ENCODE data around the gene SLC6A3. TPM values are rescaled to one million over a fixed set of nuclear protein-coding genes. Genes with fewer than 3 reads are reported as not detected.

Gene SLC6A3
- total and polyA plus RNA-seq, 2 of the 13 experiments (the other 11 are each of a cell fraction or from before 2014, with no cell fraction given) = 0.01 TPM; not detected in 1

DNA sequence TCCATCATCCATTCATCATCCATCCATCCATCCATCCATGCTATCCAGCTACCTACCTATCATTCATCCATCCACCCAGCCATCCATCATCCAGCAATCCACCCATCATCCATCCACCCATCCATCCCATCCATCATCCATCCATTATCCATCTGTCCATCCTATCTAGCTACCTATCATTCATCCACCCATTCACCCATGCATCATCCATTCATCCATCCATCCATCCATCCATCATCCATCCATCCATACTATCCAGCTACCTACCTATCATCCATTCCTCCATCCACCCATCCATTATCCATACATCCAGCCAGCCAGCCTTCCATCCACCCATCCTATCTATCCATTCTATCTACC, 26.3 kb downstream of the SLC6A3 start:
- H3K36me3 ChIP-seq (replicated peaks in 1 of 2; ENCODE audit: control insufficient read depth in 1 of 2, insufficient read depth in 2 of 2, low read length in 2 of 2) = no peaks in the 10 kb centered on the region
- BruUV-seq (replicated peaks) = no TSS peak
- no peak overlapping the region for H3K9ac ChIP-seq (ENCODE audit: insufficient read depth, low read depth, low read length)
- intact Hi-C loops (cut with micrococcal nuclease; ENCODE audit: unreplicated experiment) (no loop called here), in situ Hi-C loops (cut with HindIII; ENCODE audit: extremely low pct_ligation_motif_present, low pct_unique_long_range_greater_than_20kb) (no loop called here)
- no peak for TF ChIP-seq RCOR2 (CRISPR knock-in tag; IDR thresholded peaks at IDR 0.05)
- TF ChIP-seq, protein P1, sequence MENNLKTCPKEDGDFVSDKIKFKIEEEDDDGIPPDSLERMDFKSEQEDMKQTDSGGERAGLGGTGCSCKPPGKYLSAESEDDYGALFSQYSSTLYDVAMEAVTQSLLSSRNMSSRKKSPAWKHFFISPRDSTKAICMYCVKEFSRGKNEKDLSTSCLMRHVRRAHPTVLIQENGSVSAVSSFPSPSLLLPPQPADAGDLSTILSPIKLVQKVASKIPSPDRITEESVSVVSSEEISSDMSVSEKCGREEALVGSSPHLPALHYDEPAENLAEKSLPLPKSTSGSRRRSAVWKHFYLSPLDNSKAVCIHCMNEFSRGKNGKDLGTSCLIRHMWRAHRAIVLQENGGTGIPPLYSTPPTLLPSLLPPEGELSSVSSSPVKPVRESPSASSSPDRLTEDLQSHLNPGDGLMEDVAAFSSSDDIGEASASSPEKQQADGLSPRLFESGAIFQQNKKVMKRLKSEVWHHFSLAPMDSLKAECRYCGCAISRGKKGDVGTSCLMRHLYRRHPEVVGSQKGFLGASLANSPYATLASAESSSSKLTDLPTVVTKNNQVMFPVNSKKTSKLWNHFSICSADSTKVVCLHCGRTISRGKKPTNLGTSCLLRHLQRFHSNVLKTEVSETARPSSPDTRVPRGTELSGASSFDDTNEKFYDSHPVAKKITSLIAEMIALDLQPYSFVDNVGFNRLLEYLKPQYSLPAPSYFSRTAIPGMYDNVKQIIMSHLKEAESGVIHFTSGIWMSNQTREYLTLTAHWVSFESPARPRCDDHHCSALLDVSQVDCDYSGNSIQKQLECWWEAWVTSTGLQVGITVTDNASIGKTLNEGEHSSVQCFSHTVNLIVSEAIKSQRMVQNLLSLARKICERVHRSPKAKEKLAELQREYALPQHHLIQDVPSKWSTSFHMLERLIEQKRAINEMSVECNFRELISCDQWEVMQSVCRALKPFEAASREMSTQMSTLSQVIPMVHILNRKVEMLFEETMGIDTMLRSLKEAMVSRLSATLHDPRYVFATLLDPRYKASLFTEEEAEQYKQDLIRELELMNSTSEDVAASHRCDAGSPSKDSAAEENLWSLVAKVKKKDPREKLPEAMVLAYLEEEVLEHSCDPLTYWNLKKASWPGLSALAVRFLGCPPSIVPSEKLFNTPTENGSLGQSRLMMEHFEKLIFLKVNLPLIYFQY (CRISPR knock-in tag; IDR thresholded peaks at IDR 0.05; ENCODE audit: borderline replicate concordance) = no peak
- TF ChIP-seq, protein P2, sequence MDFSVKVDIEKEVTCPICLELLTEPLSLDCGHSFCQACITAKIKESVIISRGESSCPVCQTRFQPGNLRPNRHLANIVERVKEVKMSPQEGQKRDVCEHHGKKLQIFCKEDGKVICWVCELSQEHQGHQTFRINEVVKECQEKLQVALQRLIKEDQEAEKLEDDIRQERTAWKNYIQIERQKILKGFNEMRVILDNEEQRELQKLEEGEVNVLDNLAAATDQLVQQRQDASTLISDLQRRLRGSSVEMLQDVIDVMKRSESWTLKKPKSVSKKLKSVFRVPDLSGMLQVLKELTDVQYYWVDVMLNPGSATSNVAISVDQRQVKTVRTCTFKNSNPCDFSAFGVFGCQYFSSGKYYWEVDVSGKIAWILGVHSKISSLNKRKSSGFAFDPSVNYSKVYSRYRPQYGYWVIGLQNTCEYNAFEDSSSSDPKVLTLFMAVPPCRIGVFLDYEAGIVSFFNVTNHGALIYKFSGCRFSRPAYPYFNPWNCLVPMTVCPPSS (IDR thresholded peaks at IDR 0.05) = 0 out of 2 replicates have a peak, but pooled peaks have one; percentile 15
- 0 out of 2 replicates have a peak, but pooled peaks have one; percentile 35 for TF ChIP-seq SOX6 (IDR thresholded peaks at IDR 0.05)
- TF ChIP-seq SOX6 (CRISPR knock-in tag; IDR thresholded peaks at IDR 0.05) = no peak
- peak; percentile 3; the same call in 1 of the 2 replicates for TF ChIP-seq ATF7 (IDR thresholded peaks at IDR 0.05)
- no peak for TF ChIP-seq ATF7 (CRISPR knock-in tag; IDR thresholded peaks at IDR 0.05)
- TF ChIP-seq ZNF790 (CRISPR knock-in tag; IDR thresholded peaks at IDR 0.05; ENCODE audit: borderline replicate concordance) = no peak
- TF ChIP-seq HOMEZ (CRISPR knock-in tag; IDR thresholded peaks at IDR 0.05; ENCODE audit: low read depth) = no peak
- TF ChIP-seq ZNF10 (CRISPR knock-in tag; IDR thresholded peaks at IDR 0.05; ENCODE audit: borderline replicate concordance, low read depth) = no peak
- TF ChIP-seq ZNF460 (CRISPR knock-in tag; IDR thresholded peaks at IDR 0.05; ENCODE audit: borderline replicate concordance) = no peak
- FAIRE-seq (no peak), ATAC-seq (no peak), DNase-seq (ENCODE audit: low spot score) (no peak)
- peaks cover 13 to 26% of the 10 kb centered on the region in 2 experiments; a peak in 3 of 5 replicates for H3K27me3 ChIP-seq (ENCODE audit: control insufficient read depth in 1 of 2, insufficient read depth in 2 of 2, low read length in 2 of 2)
- H3K9me3 ChIP-seq (ENCODE audit: low read length) = no peaks in the 10 kb centered on the region
- no peaks in the 10 kb centered on the region for H3K79me2 ChIP-seq (ENCODE audit: insufficient read depth, low read length)
- H3K4me3 ChIP-seq (replicated peaks in 1 of 3; ENCODE audit: insufficient read depth in 1 of 3, low read depth in 2 of 3, low read length in 3 of 3) = no peak overlapping the region
- no peak overlapping the region for H3K4me2 ChIP-seq (ENCODE audit: low read depth, low read length)
- ChIA-PET POLR2A (no interaction called here), CTCF (ENCODE audit: low intra/inter-chr PET ratio, low total read pairs) (no interaction called here)
- H3K4me1 ChIP-seq (ENCODE audit: insufficient read depth, low read length) = no peaks in the 10 kb centered on the region
- no peak overlapping the region for H3K27ac ChIP-seq (ENCODE audit: extremely low read length, insufficient read depth, low read length)
- no peak overlapping the region for H2AFZ ChIP-seq (ENCODE audit: low read length)
- 0 out of 2 replicates have a peak, but pooled peaks cover 2% of the 10 kb centered on the region for H4K20me1 ChIP-seq (ENCODE audit: insufficient read depth, low read length)
